ENCODE data around the gene CHRNA3. TPM values are rescaled to one million over a fixed set of nuclear protein-coding genes. Genes with fewer than 3 reads are reported as not detected.

Gene CHRNA3
- total RNA-seq, 2 donors from 2014 or later, result 0.52 TPM; not detected in 1

- intact Hi-C loops (cut with DNase I), result no loop called here
- peaks cover 12% of the 10 kb centered on the region for H3K4me1 ChIP-seq
- H3K36me3 ChIP-seq (replicated peaks in 1 of 2; ENCODE audit: insufficient read depth in 1 of 2, low read depth in 2 of 2), result no peaks in the 10 kb centered on the region
- 38 to 48% methylated on average over 3 to 4 of the region's 4 CpGs for WGBS, 2 donors
- no peaks in the 10 kb centered on the region for H3K9me3 ChIP-seq
- H3K27ac ChIP-seq, result no peak overlapping the region
- DNase-seq (peak; percentile 45 to 73 (median 58)), ATAC-seq (peak; percentile 35)
- TF ChIP-seq CTCF (IDR thresholded peaks at IDR 0.05), result peak in 6 of 7 experiments; percentile 35 to 59 (median 48)
- TF ChIP-seq POLR2A (IDR thresholded peaks at IDR 0.05), result no peak
- H3K4me3 ChIP-seq, result no peak overlapping the region
- H3K27me3 ChIP-seq, result no peaks in the 10 kb centered on the region
Observed at GRCh38 chr15:78638658-78639314, 18.0 kb upstream of the CHRNA3 start.

GRCh38 chr15:78637776-78638435, 17.1 kb upstream of the CHRNA3 start:
- Histone ChIP-seq H3K9me3 (peaks cover 0 to 4% (median 0%) of the 10 kb centered on the region in 3 donors), H3K4me3 (no peak overlapping the region), H3K4me1 (peaks cover 12% of the 10 kb centered on the region), H3K36me3 (replicated peaks in 1 of 2; ENCODE audit: insufficient read depth in 1 of 2, low read depth in 2 of 2) (no peaks in the 10 kb centered on the region), H3K27ac (no peak overlapping the region), H3K27me3 (no peaks in the 10 kb centered on the region)
- no peak for DNase-seq
- no peak for TF ChIP-seq POLR2A (IDR thresholded peaks at IDR 0.05)
- no peak for TF ChIP-seq CTCF (IDR thresholded peaks at IDR 0.05)
- ATAC-seq, result no peak
- WGBS, 2 donors, result 64 to 71% methylated on average over 3 to 4 of the region's 4 CpGs
- intact Hi-C loops (cut with DNase I), result no loop called here

GRCh38 chr15:78636378-78636859, 15.6 kb upstream of the CHRNA3 start:
- Histone ChIP-seq H3K4me1 (peaks cover 12% of the 10 kb centered on the region), H3K4me3 (no peak overlapping the region), H3K36me3 (replicated peaks in 1 of 2; ENCODE audit: insufficient read depth in 1 of 2, low read depth in 2 of 2) (no peaks in the 10 kb centered on the region), H3K9me3 (peaks cover 0 to 4% (median 0%) of the 10 kb centered on the region in 3 donors), H3K27me3 (no peaks in the 10 kb centered on the region), H3K27ac (no peak overlapping the region)
- no peak for TF ChIP-seq CTCF (IDR thresholded peaks at IDR 0.05)
- TF ChIP-seq POLR2A (IDR thresholded peaks at IDR 0.05), result no peak
- ATAC-seq (no peak), DNase-seq (no peak)
- intact Hi-C loops (cut with DNase I), result no loop called here
- 75 to 80% methylated on average over 2 of the region's 2 CpGs for WGBS, 2 donors

- WGBS, 2 donors, result 69 to 76% methylated on average over 4 to 10 of the region's 10 CpGs
- Histone ChIP-seq H3K4me3 (no peak overlapping the region), H3K27me3 (no peaks in the 10 kb centered on the region), H3K9me3 (peaks cover 0 to 4% (median 0%) of the 10 kb centered on the region in 3 donors), H3K27ac (no peak overlapping the region), H3K4me1 (peaks cover 2% of the 10 kb centered on the region), H3K36me3 (replicated peaks in 1 of 2; ENCODE audit: insufficient read depth in 1 of 2, low read depth in 2 of 2) (no peaks in the 10 kb centered on the region)
- TF ChIP-seq POLR2A (IDR thresholded peaks at IDR 0.05) (no peak), CTCF (IDR thresholded peaks at IDR 0.05) (no peak)
- DNase-seq (no peak), ATAC-seq (no peak)
- intact Hi-C loops (cut with DNase I), result no loop called here
Observed at GRCh38 chr15:78635346-78635745, 14.6 kb upstream of the CHRNA3 start.

All from body of pancreas (tissue), 4 donors.